CD8-positive, alpha-beta memory T cell (primary cell): ENCODE results near the gene BTN2A1. TPM values are rescaled to one million over a fixed set of nuclear protein-coding genes. Genes with fewer than 3 reads are reported as not detected.

Experiments used
- CTCF ChIA-PET: fragments of 350-600 bp; sonication (Branson Sonifier 250); formaldehyde crosslinking; loops from one replicate; lab custom pipeline; 2021; ENCODE audit warnings: antibody characterized with exemption; lab: Charles Lee
- POLR2A ChIA-PET: fragments of 350-600 bp; sonication (Branson Sonifier 250); formaldehyde crosslinking; loops from one replicate; lab custom pipeline; 2021; ENCODE audit warnings: antibody characterized with exemption; lab: Charles Lee
- DNase-seq, 5 donors: peaks; one replicate each; pipeline versions ENCODE4 v3.0.0 to v3.0.0-alpha.2; 2020 to 2022; ENCODE audit warnings: mixed read lengths in 1 of 5
- H3K27ac ChIP-seq: one replicate; pipeline ENCODE4 v1.7.0; 2013; ENCODE audit warnings: low read depth, mild to moderate bottlenecking, low read length, moderate library complexity
- H3K27me3 ChIP-seq: 2 replicates; pipeline ENCODE4 v1.7.0; 2013; ENCODE audit warnings: low read length, mild to moderate bottlenecking; ENCODE audit not compliant: insufficient read depth, poor library complexity, severe bottlenecking
- H3K36me3 ChIP-seq: 2 replicates; pipeline ENCODE4 v1.7.0; 2013; ENCODE audit warnings: mild to moderate bottlenecking, low read length, moderate library complexity; ENCODE audit not compliant: insufficient read depth
- H3K4me1 ChIP-seq: 2 replicates; pipeline ENCODE4 v1.7.0; 2013; ENCODE audit warnings: mild to moderate bottlenecking, low read length, moderate library complexity; ENCODE audit not compliant: insufficient read depth
- H3K4me3 ChIP-seq: 2 replicates; pipeline ENCODE4 v1.7.0; 2013; ENCODE audit warnings: mild to moderate bottlenecking, low read length
- H3K9me3 ChIP-seq: 2 replicates; pipeline ENCODE4 v1.7.0; 2013; ENCODE audit warnings: mild to moderate bottlenecking, low read length
- H3K27ac Mint-ChIP-seq, 8 donors: one replicate each; pipeline ENCODE4 v1.8.0; 2020 to 2021; ENCODE audit warnings: mixed read lengths in 8 of 8, mild to moderate bottlenecking in 6 of 8, inconsistent platforms in 3 of 8, moderate library complexity in 3 of 8
- H3K27me3 Mint-ChIP-seq, 2 donors: one replicate each; pipeline ENCODE4 v1.8.0; 2020 to 2021; ENCODE audit warnings: mixed read lengths in 2 of 2, mild to moderate bottlenecking in 1 of 2, moderate library complexity in 1 of 2
- H3K36me3 Mint-ChIP-seq, 3 donors: one replicate each; pipeline ENCODE4 v1.8.0; 2020 to 2021; ENCODE audit warnings: mixed read lengths in 3 of 3, inconsistent platforms in 1 of 3, mild to moderate bottlenecking in 1 of 3
- H3K4me1 Mint-ChIP-seq, 3 donors: one replicate each; pipeline ENCODE4 v1.8.0; 2020 to 2021; ENCODE audit warnings: mixed read lengths in 3 of 3, inconsistent platforms in 1 of 3, mild to moderate bottlenecking in 1 of 3
- H3K4me3 Mint-ChIP-seq, 7 donors: one replicate each; pipeline ENCODE4 v1.8.0; 2020 to 2021; ENCODE audit warnings: mixed read lengths in 7 of 7, mild to moderate bottlenecking in 6 of 7, moderate library complexity in 4 of 7, inconsistent platforms in 2 of 7
- H3K9me3 Mint-ChIP-seq, 5 donors: one replicate each; pipeline ENCODE4 v1.8.0; 2020 to 2022; ENCODE audit warnings: mixed read lengths in 5 of 5, mild to moderate bottlenecking in 3 of 5, moderate library complexity in 2 of 5, inconsistent platforms in 1 of 5
- polyA plus RNA-seq: library from polyadenylated mRNA; unstranded; fragments of 300-500 nt; fragmentation: Illumina TruSeq; gene quantifications from one replicate; pipeline ENCODE4 v1.2.3, GENCODE V29; 2021
- total RNA-seq, 2 experiments: library from RNA; stranded (reverse); gene quantifications; one replicate each; pipeline ENCODE4 v1.2.3, GENCODE V29; 2021

The BTN2A1 gene
- total and polyA plus RNA-seq, 3 experiments from 2014 or later = 14.4 to 26.4 (median 24.0) TPM

DNA sequence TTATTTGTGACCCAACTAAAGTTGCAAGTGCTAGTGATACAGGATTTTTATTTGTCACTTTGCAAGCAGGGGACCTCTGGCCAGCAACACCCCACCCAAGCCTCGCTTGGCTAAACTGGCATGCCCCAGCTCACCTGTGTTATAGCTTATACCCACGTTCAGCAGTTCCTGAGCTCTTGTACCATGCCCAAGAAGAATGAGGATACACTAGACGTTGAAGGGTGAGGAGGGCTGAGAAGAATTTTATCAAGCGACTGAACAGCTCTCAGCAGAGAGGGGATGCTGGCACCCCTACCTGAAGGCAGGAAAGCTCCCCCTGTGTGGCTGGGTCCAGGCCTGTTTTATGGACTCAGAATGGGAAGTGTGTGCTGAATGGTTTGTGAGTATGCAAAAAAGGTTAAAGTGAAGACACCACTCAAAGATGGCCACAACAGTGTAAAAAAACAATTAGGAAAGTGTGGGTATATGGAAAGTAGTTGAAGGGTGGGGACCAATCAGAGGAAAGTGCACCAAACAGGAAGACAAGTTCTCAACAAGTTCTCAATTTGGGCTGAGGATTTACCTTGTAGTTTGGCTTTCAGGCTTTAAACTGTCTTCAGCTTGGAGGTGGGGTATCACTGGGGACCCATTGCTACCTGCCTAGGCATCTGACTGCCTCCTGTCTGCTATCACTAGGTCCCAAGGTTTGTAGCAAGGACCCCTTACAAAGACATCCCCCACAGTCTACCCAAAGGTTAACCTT lies 15.0 kb downstream of the BTN2A1 start:
- no peaks in the 10 kb centered on the region for H3K27me3 Mint-ChIP-seq
- H3K27me3 ChIP-seq = no peaks in the 10 kb centered on the region
- H3K36me3 ChIP-seq = peaks cover 15% of the 10 kb centered on the region
- H3K4me1 Mint-ChIP-seq = peaks cover 47 to 70% (median 58%) of the 10 kb centered on the region in 3 donors
- peaks cover 15 to 33% (median 15%) of the 10 kb centered on the region in 3 donors for H3K36me3 Mint-ChIP-seq
- H3K9me3 ChIP-seq = no peaks in the 10 kb centered on the region
- CTCF ChIA-PET = interaction anchor here (0.7 to 2.1 kb wide), 4 partner anchors 49 to 131 kb away, joined by 3 to 5 read pairs (median 4); no protein-coding TSS in a partner anchor
- H3K4me1 ChIP-seq = peaks cover 45% of the 10 kb centered on the region
- H3K4me3 Mint-ChIP-seq = peak overlapping the region; percentile 76 to 99 (median 98)
- peak overlapping the region; percentile 90 to 100 (median 100) for H3K27ac Mint-ChIP-seq
- peak in 2 of 5 donors; percentile 7 to 12 for DNase-seq
- peaks cover 0 to 4% (median 0%) of the 10 kb centered on the region in 5 donors for H3K9me3 Mint-ChIP-seq
- H3K4me3 ChIP-seq = peak overlapping the region; percentile 72
- peak overlapping the region; percentile 94 for H3K27ac ChIP-seq
- POLR2A ChIA-PET = interaction anchor here (1.1 to 1.9 kb wide), 5 partner anchors 29 to 200 kb away, joined by 3 to 24 read pairs (median 3); partner anchors contain the start of gene HMGN4

DNA sequence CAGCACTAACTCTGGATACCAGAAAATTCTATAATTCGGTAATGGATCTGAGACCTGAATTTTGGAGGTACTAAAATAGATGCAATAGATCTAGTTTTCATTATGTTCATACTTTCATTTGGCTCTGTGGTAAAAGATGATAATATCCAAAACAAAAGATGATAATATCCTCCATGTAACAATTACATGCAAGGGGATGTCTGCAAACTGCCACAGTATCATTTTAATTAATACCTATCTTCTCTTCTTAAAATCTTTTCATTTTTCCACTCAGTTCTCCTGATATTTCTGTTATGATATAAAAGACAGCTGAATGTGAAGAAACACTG lies 15.6 kb downstream of the BTN2A1 start:
- peaks cover 47 to 66% (median 62%) of the 10 kb centered on the region in 3 donors for H3K4me1 Mint-ChIP-seq
- no peak for DNase-seq
- Histone ChIP-seq H3K9me3 (no peaks in the 10 kb centered on the region), H3K4me3 (peak overlapping the region; percentile 72), H3K36me3 (peaks cover 8% of the 10 kb centered on the region), H3K27ac (peak overlapping the region; percentile 94), H3K27me3 (no peaks in the 10 kb centered on the region), H3K4me1 (peaks cover 51% of the 10 kb centered on the region)
- ChIA-PET CTCF (interaction anchor here (0.8 to 2.1 kb wide), 8 partner anchors 11 to 132 kb away, joined by 3 to 5 read pairs (median 4); partner anchors contain the start of gene HMGN4), POLR2A (interaction anchor here (1.0 to 1.9 kb wide), 15 partner anchors 18 to 314 kb away, joined by 3 to 24 read pairs (median 4); partner anchors contain the start of genes BTN3A2 and HMGN4)
- no peaks in the 10 kb centered on the region for H3K27me3 Mint-ChIP-seq
- peaks cover 0 to 4% (median 0%) of the 10 kb centered on the region in 5 donors for H3K9me3 Mint-ChIP-seq
- H3K36me3 Mint-ChIP-seq = peaks cover 9 to 26% (median 12%) of the 10 kb centered on the region in 3 donors
- H3K4me3 Mint-ChIP-seq = peak overlapping the region; percentile 95 to 99 (median 98)
- H3K27ac Mint-ChIP-seq = peak overlapping the region; percentile 90 to 100 (median 100)

DNA sequence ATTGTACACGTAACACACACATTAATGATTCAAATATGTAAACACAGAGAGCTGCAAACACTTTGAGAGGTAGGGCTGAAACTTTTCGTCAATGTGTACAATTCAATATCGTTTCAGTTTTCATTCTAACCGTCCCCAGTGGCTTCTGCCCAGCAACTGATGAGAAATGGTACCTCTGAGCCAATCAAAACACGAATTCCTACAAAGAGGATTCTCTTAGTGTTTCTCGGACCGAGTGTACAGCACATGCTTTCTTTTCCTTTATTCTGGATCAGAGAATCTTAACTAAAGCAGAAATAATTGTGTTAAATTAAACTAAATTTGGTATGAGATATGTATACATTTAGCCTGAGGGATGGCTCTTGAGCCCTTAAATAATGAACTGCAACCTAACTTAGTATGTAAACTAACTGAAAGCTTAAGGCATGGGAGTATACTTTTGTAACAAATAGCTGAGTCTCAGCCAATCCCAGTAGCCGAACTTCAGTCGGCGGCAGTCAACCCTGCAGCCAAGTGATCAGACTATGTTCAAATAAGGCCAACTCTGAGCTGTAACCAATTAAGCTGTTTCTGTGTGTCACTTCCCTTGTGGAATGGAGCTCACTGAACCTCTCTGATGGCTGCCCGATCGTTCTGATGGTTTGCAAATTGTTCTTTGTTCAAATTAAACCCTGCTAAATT lies 16.1 kb downstream of the BTN2A1 start:
- peak overlapping the region; percentile 95 to 99 (median 98) for H3K4me3 Mint-ChIP-seq
- Histone ChIP-seq H3K27ac (peak overlapping the region; percentile 94), H3K9me3 (no peaks in the 10 kb centered on the region), H3K4me3 (peak overlapping the region; percentile 72), H3K27me3 (no peaks in the 10 kb centered on the region), H3K4me1 (peaks cover 51% of the 10 kb centered on the region), H3K36me3 (peaks cover 3% of the 10 kb centered on the region)
- peak overlapping the region; percentile 90 to 100 (median 100) for H3K27ac Mint-ChIP-seq
- H3K27me3 Mint-ChIP-seq = no peaks in the 10 kb centered on the region
- CTCF ChIA-PET = interaction anchor here (0.6 to 2.1 kb wide), 12 partner anchors 10 to 257 kb away, joined by 3 to 5 read pairs (median 4); partner anchors contain the start of gene HMGN4
- POLR2A ChIA-PET = interaction anchor here (0.5 to 1.9 kb wide), 19 partner anchors 18 to 315 kb away, joined by 3 to 24 read pairs (median 4); partner anchors contain the start of genes BTN2A2, BTN3A2 and HMGN4
- peaks cover 44 to 61% (median 58%) of the 10 kb centered on the region in 3 donors for H3K4me1 Mint-ChIP-seq
- peaks cover 6 to 21% (median 7%) of the 10 kb centered on the region in 3 donors for H3K36me3 Mint-ChIP-seq
- peaks cover 0 to 4% (median 0%) of the 10 kb centered on the region in 5 donors for H3K9me3 Mint-ChIP-seq
- DNase-seq = peak; percentile 66 to 91 (median 90)

- H3K4me1 ChIP-seq = peaks cover 51% of the 10 kb centered on the region
- POLR2A ChIA-PET = interaction anchor here (0.7 to 1.9 kb wide), 17 partner anchors 19 to 315 kb away, joined by 3 to 24 read pairs (median 4); partner anchors contain the start of genes BTN2A2, BTN3A2 and HMGN4
These were observed 16.7 kb downstream of the BTN2A1 start for GRCh38 chr6:26474439-26474881.

GRCh38 chr6:26475823-26476729 lies 18.3 kb downstream of the BTN2A1 start:
- Mint-ChIP-seq H3K36me3 (peaks cover 3 to 9% (median 5%) of the 10 kb centered on the region in 3 donors), H3K4me3 (peak overlapping the region in 1 of 7 donors; percentile 31), H3K27ac (peak overlapping the region; percentile 72 to 100 (median 95)), H3K27me3 (no peaks in the 10 kb centered on the region), H3K9me3 (peaks cover 0 to 4% (median 0%) of the 10 kb centered on the region in 5 donors), H3K4me1 (peaks cover 44 to 59% (median 58%) of the 10 kb centered on the region in 3 donors)
- Histone ChIP-seq H3K4me3 (no peak overlapping the region), H3K36me3 (no peaks in the 10 kb centered on the region), H3K4me1 (peaks cover 51% of the 10 kb centered on the region), H3K27me3 (no peaks in the 10 kb centered on the region), H3K27ac (no peak overlapping the region), H3K9me3 (no peaks in the 10 kb centered on the region)
- POLR2A ChIA-PET = interaction anchor here (0.6 to 0.8 kb wide), 2 partner anchors 34 to 1028 kb away, joined by 3 read pairs; no protein-coding TSS in a partner anchor
- DNase-seq = no peak
- CTCF ChIA-PET = interaction anchor here (1.5 kb wide), 1 partner anchor 134 kb away, joined by 6 read pairs; no protein-coding TSS in a partner anchor

More at GRCh38 chr6:26474439-26474881, 16.7 kb downstream of the BTN2A1 start:
- H3K36me3 Mint-ChIP-seq = peaks cover 3 to 17% (median 5%) of the 10 kb centered on the region in 3 donors
- Histone ChIP-seq H3K27ac (peak overlapping the region; percentile 94), H3K4me3 (peak overlapping the region; percentile 72), H3K36me3 (no peaks in the 10 kb centered on the region), H3K27me3 (no peaks in the 10 kb centered on the region), H3K9me3 (no peaks in the 10 kb centered on the region)
- no peak for DNase-seq
- CTCF ChIA-PET = interaction anchor here (0.6 to 2.1 kb wide), 11 partner anchors 10 to 258 kb away, joined by 3 to 5 read pairs (median 3); partner anchors contain the start of gene HMGN4
- H3K4me1 Mint-ChIP-seq = peaks cover 44 to 59% (median 58%) of the 10 kb centered on the region in 3 donors
- H3K9me3 Mint-ChIP-seq = peaks cover 0 to 4% (median 0%) of the 10 kb centered on the region in 5 donors
- H3K4me3 Mint-ChIP-seq = peak overlapping the region; percentile 95 to 99 (median 98)
- no peaks in the 10 kb centered on the region for H3K27me3 Mint-ChIP-seq
- H3K27ac Mint-ChIP-seq = peak overlapping the region; percentile 90 to 100 (median 100)

- H3K9me3 ChIP-seq = no peaks in the 10 kb centered on the region
- H3K4me3 ChIP-seq = no peak overlapping the region
- Mint-ChIP-seq H3K36me3 (peaks cover 0 to 9% (median 2%) of the 10 kb centered on the region in 3 donors), H3K27me3 (no peaks in the 10 kb centered on the region), H3K4me1 (peaks cover 38 to 55% (median 50%) of the 10 kb centered on the region in 3 donors), H3K27ac (peak overlapping the region; percentile 35 to 100 (median 72)), H3K9me3 (no peaks in the 10 kb centered on the region), H3K4me3 (peak overlapping the region in 4 of 7 donors; percentile 24 to 41 (median 32))
- peaks cover 51% of the 10 kb centered on the region for H3K4me1 ChIP-seq
- CTCF ChIA-PET = interaction anchor here (1.5 kb wide), 1 partner anchor 135 kb away, joined by 6 read pairs; no protein-coding TSS in a partner anchor
- DNase-seq = no peak
- POLR2A ChIA-PET = no interaction called here
- H3K27me3 ChIP-seq = no peaks in the 10 kb centered on the region
- no peaks in the 10 kb centered on the region for H3K36me3 ChIP-seq
- no peak overlapping the region for H3K27ac ChIP-seq
These were observed 19.1 kb downstream of the BTN2A1 start for GRCh38 chr6:26476896-26477295.
